HT1080 (cell line): ENCODE measurements around the gene MPZL1. TPM values are rescaled to one million over a fixed set of nuclear protein-coding genes. Genes with fewer than 3 reads are reported as not detected.
"Not testable (repeated sequence)": the region's sequence is repeated elsewhere in the genome, so short reads cannot be mapped to it uniquely, and the experiment has no call there.

Source experiments
- DNase-seq: peaks from one replicate; pipeline ENCODE4 v3.0.0-alpha.2; 2015; ENCODE audit warnings: low read depth
- total RNA-seq: library from RNA; depleted of rRNA; stranded (reverse); fragments of >200 nt; shearing (Covaris generic); gene quantifications from 2 replicates; pipeline ENCODE4 v1.2.3, GENCODE V29; 2014

Gene MPZL1
- total RNA-seq, 1 experiment from 2014 or later, result 70.0 TPM

DNA sequence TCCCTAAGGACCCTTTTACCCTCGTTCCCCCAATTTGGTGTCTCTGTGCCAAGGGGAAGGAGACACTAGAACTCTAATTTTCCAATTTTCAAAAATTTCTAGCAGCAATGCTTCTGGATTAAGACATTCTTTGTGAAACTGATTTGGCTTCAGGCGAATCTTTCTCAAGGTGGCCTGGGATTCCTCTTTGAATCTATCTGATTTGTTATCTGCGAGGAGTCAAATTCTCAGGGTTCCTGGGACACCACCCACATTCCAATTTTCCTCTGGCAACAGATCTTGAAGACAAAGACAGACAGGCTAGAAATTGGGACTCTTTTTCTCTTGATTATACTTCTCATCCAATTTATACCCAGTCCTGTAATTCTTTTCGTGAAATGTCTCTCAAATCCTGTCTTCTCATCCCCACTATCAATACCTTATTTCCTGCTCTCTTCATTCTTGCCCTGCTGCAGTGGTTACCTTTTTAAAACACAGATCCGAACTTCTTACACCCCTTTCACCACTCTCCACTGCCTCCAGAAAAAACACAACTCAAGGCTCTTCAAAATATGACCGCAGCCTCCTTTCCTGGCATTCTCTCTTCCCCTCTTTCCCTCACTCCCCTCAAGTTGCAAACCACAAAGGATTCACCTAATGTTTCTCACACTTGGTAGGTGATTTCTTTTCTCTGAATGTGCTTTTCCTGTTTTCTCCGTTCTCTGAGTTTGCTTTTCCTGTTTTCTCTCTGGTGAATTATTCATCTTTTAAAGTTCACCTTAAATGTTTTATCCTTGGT lies 2.7 kb upstream of the MPZL1 start:
- DNase-seq, result no peak

DNA sequence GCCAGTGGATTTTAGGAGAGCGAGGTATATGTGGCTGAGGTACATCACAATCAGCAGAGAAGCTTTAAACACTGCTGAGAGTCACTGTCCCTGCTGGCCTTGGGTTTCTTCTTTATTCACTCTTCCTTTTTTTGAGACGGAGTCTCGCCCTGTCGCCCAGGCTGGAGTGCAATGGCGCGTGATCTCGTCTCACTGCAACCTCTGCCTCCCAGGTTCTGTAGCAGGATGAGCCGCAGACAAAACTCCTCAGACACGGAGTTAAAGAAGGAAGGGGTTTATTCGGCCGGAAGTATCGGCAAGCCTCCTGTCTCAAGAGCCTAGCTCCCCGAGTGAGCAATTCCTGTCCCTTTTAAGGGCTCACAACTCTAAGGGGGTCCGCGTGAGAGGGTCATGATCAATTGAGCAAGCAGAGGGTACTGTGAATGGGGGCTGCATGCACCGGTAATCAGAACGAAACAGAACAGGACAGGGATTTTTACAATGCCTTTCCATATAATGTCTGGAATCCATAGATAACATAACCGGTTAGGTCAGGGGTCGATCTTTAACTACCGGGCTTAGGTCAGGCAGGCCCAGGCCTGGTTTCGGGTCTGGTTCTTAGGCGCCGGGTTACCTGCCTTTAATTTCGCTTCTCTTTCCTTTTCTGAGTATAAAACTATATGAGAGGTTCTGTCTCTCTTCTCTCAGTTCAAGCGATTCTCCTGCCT lies 1.9 kb upstream of the MPZL1 start:
- DNase-seq, result not testable (repeated sequence)

GRCh38 chr1:167720965-167721616 lies 691 bp upstream of the MPZL1 start:
- DNase-seq, result peak; percentile 55

DNA sequence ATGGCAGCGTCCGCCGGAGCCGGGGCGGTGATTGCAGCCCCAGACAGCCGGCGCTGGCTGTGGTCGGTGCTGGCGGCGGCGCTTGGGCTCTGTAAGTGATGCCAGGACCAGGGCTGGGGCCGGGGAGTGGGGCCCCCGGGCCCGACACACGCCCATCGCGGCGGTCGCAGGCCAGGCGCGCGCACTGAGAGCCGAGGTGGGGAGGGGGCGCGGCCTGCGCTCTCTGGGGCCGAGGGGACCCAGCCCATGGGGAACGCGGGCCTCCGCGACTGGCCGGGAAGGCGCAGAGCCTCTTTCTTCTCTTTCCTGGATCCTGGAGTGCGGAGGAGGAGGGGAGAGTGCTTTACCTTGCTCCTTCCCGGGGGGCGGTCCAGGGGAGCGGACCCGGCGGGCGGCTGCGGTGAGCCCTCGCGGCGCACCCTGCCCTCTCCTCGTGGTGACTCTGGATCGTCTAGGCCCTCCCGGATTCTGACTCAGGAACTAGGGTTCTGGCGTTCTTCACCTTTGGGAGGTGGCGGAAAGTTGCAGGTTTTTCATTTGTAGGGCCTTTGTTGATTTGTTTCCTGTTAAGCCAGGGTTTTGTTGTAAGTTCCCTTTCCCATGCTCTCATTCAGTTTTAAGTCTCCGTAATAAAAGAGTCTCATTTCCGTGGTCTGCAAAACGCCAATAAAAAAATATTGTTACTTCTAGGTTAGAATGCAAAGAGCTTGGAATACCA lies 529 bp downstream of the MPZL1 start:
- DNase-seq, result peak; percentile 54

DNA sequence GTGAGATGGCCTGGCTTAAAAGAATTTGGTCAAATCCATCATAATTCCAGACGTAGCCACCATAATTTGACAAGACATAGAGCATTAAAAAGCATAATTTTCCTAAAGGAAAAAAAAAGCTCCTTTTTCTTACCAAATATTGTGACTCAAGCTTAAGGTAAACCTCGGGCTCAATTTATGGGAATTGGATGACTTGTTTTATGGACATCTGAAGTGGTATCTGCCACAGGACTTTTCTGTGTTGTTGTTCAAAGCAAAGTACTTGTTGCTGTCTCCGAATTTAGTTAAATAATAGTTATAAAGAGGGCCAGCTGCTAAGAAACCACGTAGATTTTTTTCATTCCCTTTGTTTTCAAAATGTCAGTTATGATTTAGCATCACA lies 1.1 kb downstream of the MPZL1 start:
- DNase-seq, result no peak

DNA sequence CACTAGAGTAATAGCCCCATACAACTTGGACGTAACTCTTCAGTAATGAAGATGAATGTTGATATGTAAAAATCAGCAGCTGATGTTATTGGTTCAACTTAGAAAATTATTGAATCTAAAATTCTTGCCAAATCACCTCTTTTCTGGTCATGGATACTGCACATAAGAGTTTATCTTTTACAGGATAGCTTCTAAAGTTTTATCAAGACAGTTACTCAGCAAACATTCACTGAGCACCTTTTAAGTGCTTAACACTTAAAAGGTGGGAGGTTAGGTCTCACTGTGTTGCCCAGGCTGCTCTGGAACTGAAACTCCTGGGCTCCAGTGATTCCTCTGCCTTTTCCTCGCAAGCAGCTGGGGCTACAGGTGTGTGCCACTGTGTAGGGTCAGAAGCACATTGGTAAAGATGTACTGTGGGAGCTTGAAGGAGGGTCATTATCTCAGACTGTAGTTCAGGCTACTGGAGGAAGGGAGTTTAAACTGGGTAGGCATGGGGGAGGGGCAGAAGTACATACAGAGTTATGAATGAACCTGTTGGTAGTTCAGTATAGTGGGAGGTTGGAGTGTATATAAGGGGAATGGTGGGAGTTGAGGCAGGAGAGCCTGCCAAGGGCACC lies 2.0 kb downstream of the MPZL1 start:
- no peak for DNase-seq

- no peak for DNase-seq
Measured at GRCh38 chr1:167726008-167726407, 4.2 kb downstream of the MPZL1 start.

- no peak for DNase-seq
Measured at GRCh38 chr1:167728818-167729410, 7.1 kb downstream of the MPZL1 start.

GRCh38 chr1:167734227-167734626 lies 12.4 kb downstream of the MPZL1 start:
- no peak for DNase-seq

DNA sequence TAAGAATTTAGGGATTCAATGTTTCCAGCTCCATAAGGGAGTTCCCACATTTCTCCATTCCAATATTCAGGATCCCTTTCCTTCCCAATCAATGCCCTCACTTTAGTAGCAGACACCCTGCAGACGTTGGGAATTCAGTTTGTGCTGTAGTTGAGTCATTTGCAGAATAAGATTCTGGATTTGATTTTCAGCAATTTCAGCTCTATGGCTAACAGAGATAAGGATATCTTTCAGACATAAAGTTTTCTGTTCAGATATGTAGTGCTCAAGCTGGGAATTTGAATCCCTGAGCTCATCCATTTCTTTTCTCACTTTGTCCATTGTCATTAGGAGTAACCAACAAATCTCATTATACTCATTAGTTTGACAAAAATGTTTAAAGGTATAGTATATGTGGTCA lies 13.1 kb downstream of the MPZL1 start:
- DNase-seq, result no peak

GRCh38 chr1:167737169-167737568 lies 15.4 kb downstream of the MPZL1 start:
- no peak for DNase-seq

- no peak for DNase-seq
Measured at GRCh38 chr1:167738158-167738557, 16.4 kb downstream of the MPZL1 start.

DNA sequence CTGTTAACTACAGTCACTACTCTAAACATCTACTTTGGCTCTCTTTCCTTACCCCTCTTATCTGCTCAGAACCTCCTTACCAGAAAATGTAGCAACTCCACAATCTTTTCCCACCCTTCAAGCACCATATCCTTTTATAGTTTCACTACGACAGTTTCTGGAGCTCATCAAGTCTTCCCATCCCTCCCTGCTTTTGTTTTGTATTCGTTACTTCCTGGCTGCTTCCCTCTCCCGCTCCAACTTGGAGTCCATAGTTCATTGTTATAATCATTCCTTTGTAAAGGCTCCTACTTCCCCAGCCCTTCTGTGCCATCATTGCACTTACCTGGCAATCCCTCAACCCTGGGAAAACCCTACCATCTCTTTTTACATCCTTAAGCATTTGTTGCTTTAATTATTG lies 18.0 kb downstream of the MPZL1 start:
- DNase-seq, result no peak

GRCh38 chr1:167741103-167741502 lies 19.3 kb downstream of the MPZL1 start:
- not testable (repeated sequence) for DNase-seq

- not testable (repeated sequence) for DNase-seq
Measured at GRCh38 chr1:167742392-167743057, 20.7 kb downstream of the MPZL1 start.

DNA sequence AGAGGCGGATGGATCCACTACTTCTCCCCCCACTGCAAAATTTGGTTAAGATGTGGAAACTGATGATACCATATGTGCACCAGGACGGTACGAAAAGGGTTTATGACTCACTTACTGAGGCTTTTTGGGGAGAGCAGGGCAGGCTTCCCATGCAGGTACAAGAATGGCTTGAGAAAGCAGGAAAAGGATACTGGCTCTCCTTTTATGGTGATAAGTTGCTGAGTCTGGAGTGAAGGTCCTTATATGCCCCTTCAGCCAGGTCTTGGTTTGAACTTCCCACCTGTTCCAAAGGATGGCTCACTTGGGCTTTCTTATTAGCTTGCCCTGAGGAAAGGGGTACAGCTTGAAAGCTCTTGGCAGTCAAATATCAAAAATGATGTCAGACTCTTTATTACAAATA lies 23.1 kb downstream of the MPZL1 start:
- no peak for DNase-seq

DNA sequence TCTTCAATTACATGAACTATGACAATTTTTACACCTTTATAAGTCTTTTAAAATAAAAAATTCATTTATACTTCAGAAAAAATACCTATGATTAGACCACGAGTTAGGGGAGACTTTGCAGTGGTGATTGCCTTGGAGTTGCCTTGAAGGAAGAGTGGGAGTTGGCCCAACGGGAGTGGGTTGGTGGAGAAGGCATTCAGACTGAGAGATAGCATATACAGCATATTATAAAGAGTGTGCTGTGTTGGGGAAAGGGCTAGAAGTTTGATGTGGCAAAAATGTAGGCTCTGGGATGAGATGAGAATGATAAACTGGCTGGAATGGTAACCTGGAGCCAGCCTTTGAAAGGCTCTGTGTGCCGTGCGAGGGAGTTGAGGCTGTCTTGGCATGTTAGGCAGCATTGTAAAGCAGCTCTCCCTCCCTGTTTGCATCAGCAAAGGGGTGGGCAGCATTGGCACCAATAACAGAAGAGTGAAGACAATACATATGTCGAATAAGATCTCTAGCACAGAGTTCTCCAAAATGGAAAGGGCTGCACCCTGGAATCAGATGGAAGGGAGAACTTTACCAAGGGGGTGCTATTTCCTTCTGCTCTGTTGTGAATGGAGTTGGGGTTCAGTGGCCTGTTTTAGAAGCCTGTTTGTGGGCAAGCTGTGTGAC lies 24.4 kb downstream of the MPZL1 start:
- no peak for DNase-seq

DNA sequence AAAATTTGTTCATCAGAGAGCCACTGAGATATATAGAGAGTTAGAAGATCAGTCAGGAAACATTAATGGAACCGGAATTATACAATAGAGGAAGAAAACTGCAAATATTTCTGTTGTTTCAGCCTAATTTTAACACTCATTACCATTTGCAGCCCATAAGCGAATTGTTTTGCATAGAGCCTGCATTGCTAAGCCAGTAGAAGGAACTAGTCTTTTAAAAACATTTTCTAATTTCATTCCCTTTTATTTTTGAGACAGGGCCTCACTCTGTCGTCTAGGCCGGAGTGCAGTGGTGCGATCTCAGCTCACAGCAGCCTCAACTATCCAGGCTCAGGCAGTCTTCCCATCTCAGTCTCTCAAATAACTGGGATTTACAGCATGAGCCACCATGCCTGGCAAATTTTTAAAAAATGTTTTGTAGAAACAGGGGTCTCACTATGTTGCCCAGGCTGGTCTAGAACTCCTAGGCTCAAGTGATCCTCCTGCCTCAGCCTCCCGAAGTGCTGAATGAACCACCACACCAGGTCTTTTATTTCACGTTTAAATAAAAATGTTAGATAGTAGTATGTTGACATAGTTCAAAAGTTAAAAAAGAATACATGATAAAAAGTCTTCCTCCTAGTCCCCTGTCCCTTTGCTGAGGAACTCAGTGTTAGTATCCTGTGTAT lies 25.3 kb downstream of the MPZL1 start:
- no peak for DNase-seq

DNA sequence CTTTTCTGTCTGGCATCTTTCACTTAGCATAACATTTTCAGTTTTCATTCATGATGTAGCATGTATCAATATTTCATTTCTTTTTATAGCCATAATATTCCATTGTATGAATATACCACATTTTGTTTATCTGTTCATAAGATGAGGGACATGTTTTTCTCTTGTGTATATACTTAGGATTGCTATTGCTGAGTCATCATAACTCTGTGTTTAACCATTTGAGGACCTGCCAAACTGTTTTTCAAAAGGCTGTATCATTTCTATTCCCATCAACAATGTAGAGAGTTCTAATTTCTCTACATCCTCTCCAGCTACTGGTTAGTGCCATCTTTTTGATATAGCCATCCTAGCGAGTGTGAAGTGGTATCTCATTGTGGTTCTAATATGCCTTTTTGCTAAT lies 26.2 kb downstream of the MPZL1 start:
- DNase-seq, result no peak
